HCT116 (cell line): ENCODE results near the gene KLRG1. TPM values are rescaled to one million over a fixed set of nuclear protein-coding genes. Genes with fewer than 3 reads are reported as not detected.

Experiments
- ATAC-seq: fragments of 200-7000 bp; cut with Tn5 transposase; 2 replicates; pipeline ENCODE4 v1.9.1; 2020; ENCODE audit warnings: mild to moderate bottlenecking, moderate library complexity
- BruUV-seq: library from RNA; stranded (reverse); fragments of 400-500 nt; replicated peaks from 2 replicates; lab custom pipeline; 2021; lab: Mats Ljungman, UMichigan
- CTCF ChIA-PET: fragments of 300-600 bp; sonication (Branson Sonifier 250); formaldehyde crosslinking; loops from one replicate; lab custom pipeline; 2021; ENCODE audit warnings: antibody characterized with exemption; lab: Charles Lee
- POLR2A ChIA-PET: fragments of 300-600, 350-600 bp; sonication (Branson Sonifier 250); formaldehyde crosslinking; loops from one replicate; lab custom pipeline; 2021; ENCODE audit warnings: antibody characterized with exemption; lab: Charles Lee
- RAD21 ChIA-PET, 2 experiments: fragments of 300-600 bp; sonication (Branson Sonifier 250); formaldehyde crosslinking; loops; one replicate each; lab custom pipeline; 2023; ENCODE audit warnings: low total read pairs in 2 of 2; ENCODE audit not compliant: uncharacterized antibody in 2 of 2, unreplicated experiment in 2 of 2, low non-redundant PET in 1 of 2; lab: Charles Lee
- DNase-seq: peaks from one replicate; pipeline ENCODE4 v3.0.0-alpha.2; 2010; ENCODE audit warnings: low read depth, low spot score
- H2AFZ ChIP-seq: fragments of 200-600 bp; shearing (Covaris generic), sonication (generic); 2 replicates; pipeline ENCODE4 v1.6.1; 2017; ENCODE audit warnings: low read depth, mixed run types, mixed read lengths, antibody characterized with exemption, low read length; ENCODE audit not compliant: poor library complexity, severe bottlenecking
- H3K27ac ChIP-seq: 2 replicates; pipeline ENCODE4 v1.5.1; 2012; ENCODE audit warnings: low read depth, low read length
- H3K27me3 ChIP-seq: fragments of 200-600 bp; sonication (generic); 2 replicates; pipeline ENCODE4 v1.6.1; 2016; ENCODE audit warnings: mixed run types, low read length, mixed read lengths; ENCODE audit not compliant: insufficient read depth
- H3K36me3 ChIP-seq, 2 experiments: fragments of 200-500 bp in 1 of 2; fragments of 200-600 bp in 1 of 2; sonication (Bioruptor generic) in 1 of 2; sonication (generic) in 1 of 2; 2 replicates each; pipeline versions ENCODE4 v1.5.1 to v1.6.1; 2014 to 2016; ENCODE audit warnings: low read length in 2 of 2, inconsistent platforms in 1 of 2, mixed read lengths in 1 of 2, mixed run types in 1 of 2; ENCODE audit not compliant: insufficient read depth in 2 of 2, control insufficient read depth in 1 of 2
- H3K4me1 ChIP-seq, 2 experiments: fragments of 200-600 bp in 1 of 2; sonication (generic) in 1 of 2; 2 replicates each; pipeline versions ENCODE4 v1.5.1 to v1.6.1; 2012 to 2017; ENCODE audit warnings: low read length in 2 of 2, inconsistent platforms in 1 of 2, mild to moderate bottlenecking in 1 of 2, mixed read lengths in 1 of 2, mixed run types in 1 of 2, moderate library complexity in 1 of 2; ENCODE audit not compliant: insufficient read depth in 2 of 2, control insufficient read depth in 1 of 2
- H3K4me2 ChIP-seq: fragments of 200-600 bp; sonication (generic); 2 replicates; pipeline ENCODE4 v1.6.1; 2017; ENCODE audit warnings: mixed run types, low read length, mixed read lengths
- H3K4me3 ChIP-seq, 2 experiments: fragments of 200-600 bp in 1 of 2; sonication (generic) in 1 of 2; replicated peaks in 1 of 2; 2 replicates each; pipeline ENCODE4 v1.5.1; 2011 to 2016; ENCODE audit warnings: low read length in 2 of 2, control low read depth in 1 of 2, low read depth in 1 of 2, mild to moderate bottlenecking in 1 of 2, mixed read lengths in 1 of 2, mixed run types in 1 of 2
- H3K79me2 ChIP-seq: fragments of 200-600 bp; sonication (generic); 2 replicates; pipeline ENCODE4 v1.6.1; 2017; ENCODE audit warnings: mild to moderate bottlenecking, mixed run types, low read length, moderate library complexity, mixed read lengths; ENCODE audit not compliant: insufficient read depth
- H3K9ac ChIP-seq: fragments of 200-600 bp; sonication (generic); 2 replicates; pipeline ENCODE4 v1.6.1; 2016; ENCODE audit warnings: low read length, mixed read lengths
- H3K9me2 ChIP-seq: fragments of 200-600 bp; sonication (generic), shearing (Covaris generic); 2 replicates; pipeline ENCODE4 v1.6.1; 2017; ENCODE audit warnings: mixed run types, mild to moderate bottlenecking, moderate library complexity; ENCODE audit not compliant: insufficient read depth
- H3K9me3 ChIP-seq, 2 experiments: fragments of 200-500 bp in 1 of 2; fragments of 200-600 bp in 1 of 2; sonication (Bioruptor generic) in 1 of 2; sonication (generic) in 1 of 2; 2 replicates each; pipeline ENCODE4 v1.6.1; 2014 to 2017; ENCODE audit warnings: low read length in 2 of 2, mixed read lengths in 2 of 2, inconsistent platforms in 1 of 2, low read depth in 1 of 2, mild to moderate bottlenecking in 1 of 2, mixed run types in 1 of 2, moderate library complexity in 1 of 2; ENCODE audit not compliant: control insufficient read depth in 1 of 2, insufficient read depth in 1 of 2
- H4K20me1 ChIP-seq: fragments of 200-600 bp; sonication (generic), shearing (Covaris generic); 2 replicates; pipeline ENCODE4 v1.6.1; 2017; ENCODE audit warnings: mixed run types, mild to moderate bottlenecking, moderate library complexity; ENCODE audit not compliant: insufficient read depth
- ATF3 ChIP-seq: IDR thresholded peaks from 2 replicates; pipeline ENCODE4 v1.6.1; 2012
- CBX3 ChIP-seq: IDR thresholded peaks from 2 replicates; pipeline ENCODE4 v1.6.1; 2012; ENCODE audit warnings: low read depth
- CEBPB ChIP-seq: IDR thresholded peaks from 2 replicates; pipeline ENCODE4 v1.6.1; 2012; ENCODE audit warnings: low read depth
- CTCF ChIP-seq, 3 experiments: fragments of 200-600 bp in 1 of 3; sonication (generic) in 1 of 3; IDR thresholded peaks in 2 of 3; conservative IDR thresholded peaks in 1 of 3; 2 replicates each; pipeline ENCODE4 v1.5.1; 2012 to 2017; ENCODE audit warnings: low read depth in 2 of 3, low read length in 2 of 3, antibody characterized with exemption in 1 of 3, borderline replicate concordance in 1 of 3, control low read depth in 1 of 3, mild to moderate bottlenecking in 1 of 3, mixed read lengths in 1 of 3, mixed run types in 1 of 3, moderate library complexity in 1 of 3; ENCODE audit not compliant: insufficient read depth in 1 of 3
- EGR1 ChIP-seq: IDR thresholded peaks from 2 replicates; pipeline ENCODE4 v1.6.1; 2012; ENCODE audit warnings: low read depth
- ELF1 ChIP-seq: IDR thresholded peaks from 2 replicates; pipeline ENCODE4 v1.6.1; 2012; ENCODE audit warnings: low read depth, borderline replicate concordance
- EZH2 ChIP-seq: fragments of 200-600 bp; sonication (generic); IDR thresholded peaks from 2 replicates; pipeline ENCODE4 v1.6.1; 2017; ENCODE audit warnings: antibody characterized with exemption, mixed run types
- EZH2phosphoT487 ChIP-seq: fragments of 200-600 bp; IDR thresholded peaks from 2 replicates; pipeline ENCODE4 v1.6.1; 2018; ENCODE audit warnings: antibody characterized with exemption, borderline replicate concordance
- POLR2A ChIP-seq: IDR thresholded peaks from 2 replicates; pipeline ENCODE4 v1.7.0; 2011; ENCODE audit warnings: borderline replicate concordance; ENCODE audit not compliant: insufficient read depth, insufficient read length; ENCODE audit errors: extremely low read depth
- POLR2AphosphoS5 ChIP-seq: IDR thresholded peaks from 2 replicates; pipeline ENCODE4 v1.6.1; 2011; ENCODE audit warnings: mild to moderate bottlenecking, low read depth, low read length, moderate library complexity
- RAD21 ChIP-seq: IDR thresholded peaks from 2 replicates; pipeline ENCODE4 v1.6.1; 2012; ENCODE audit warnings: low read depth, mild to moderate bottlenecking
- SIN3A ChIP-seq: IDR thresholded peaks from 2 replicates; pipeline ENCODE4 v1.6.1; 2012; ENCODE audit warnings: low read depth
- SP1 ChIP-seq: IDR thresholded peaks from 2 replicates; pipeline ENCODE4 v1.6.1; 2012; ENCODE audit warnings: low read depth
- TCF7L2 ChIP-seq: IDR thresholded peaks from 2 replicates; pipeline ENCODE4 v1.7.0; 2011; ENCODE audit warnings: borderline replicate concordance, inconsistent platforms; ENCODE audit not compliant: insufficient read depth, insufficient read length; ENCODE audit errors: extremely low read depth
- YY1 ChIP-seq: IDR thresholded peaks from 2 replicates; pipeline ENCODE4 v1.6.1; 2011; ENCODE audit warnings: low read length, low read depth, moderate library complexity, mild to moderate bottlenecking; ENCODE audit not compliant: insufficient replicate concordance; ENCODE audit errors: extremely low read depth
- ZFX ChIP-seq: fragments of 450-650 bp; IDR thresholded peaks from 2 replicates; pipeline ENCODE4 v1.6.1; 2017
- ZNF274 ChIP-seq: fragments of 200-500 bp; sonication (Bioruptor generic); IDR thresholded peaks from 2 replicates; pipeline ENCODE4 v1.6.1; 2014; ENCODE audit warnings: mild to moderate bottlenecking, low read depth, low read length, inconsistent platforms
- intact Hi-C: fragments of 100-400 bp; cut with micrococcal nuclease; formaldehyde crosslinking; loops from 2 replicates; pipeline ENCODE4 v1.10.0; 2022
- total RNA-seq: library from RNA; stranded (reverse); gene quantifications from one replicate; pipeline ENCODE4 v1.2.1, GENCODE V29; 2021; ENCODE audit not compliant: unreplicated experiment

Gene KLRG1
- total RNA-seq, 1 experiment from 2014 or later = 1.5 TPM

GRCh38 chr12:8950221-8950527, 39.2 kb upstream of the KLRG1 start:
- H3K4me2 ChIP-seq = peak overlapping the region; percentile 92
- intact Hi-C loops = loop anchor here (5.0 kb wide), 1 partner anchor 97 kb away; no protein-coding TSS in a partner anchor
- ATAC-seq (no peak), DNase-seq (no peak)
- no peaks in the 10 kb centered on the region; the same call in 1 of the 2 replicates for H4K20me1 ChIP-seq
- ChIA-PET POLR2A (interaction anchor here (1.0 kb wide), 1 partner anchor 100 kb away, joined by 5 read pairs; no protein-coding TSS in a partner anchor), CTCF (interaction anchor here (0.8 to 1.3 kb wide), 6 partner anchors 31 to 293 kb away, joined by 3 to 8 read pairs (median 4); no protein-coding TSS in a partner anchor), RAD21 (no interaction called here)
- peak overlapping the region; percentile 70 to 93 for H3K4me3 ChIP-seq
- H2AFZ ChIP-seq = peak overlapping the region; percentile 87
- H3K9me2 ChIP-seq = no peaks in the 10 kb centered on the region
- H3K79me2 ChIP-seq = peaks cover 45% of the 10 kb centered on the region
- peaks cover 0 to 3% of the 10 kb centered on the region in 2 experiments; a peak in 1 of 4 replicates for H3K9me3 ChIP-seq
- peaks cover 3 to 26% of the 10 kb centered on the region in 2 experiments; a peak in 3 of 4 replicates for H3K4me1 ChIP-seq
- H3K36me3 ChIP-seq = peaks cover 11 to 16% of the 10 kb centered on the region in 2 experiments; a peak in 3 of 4 replicates
- peak overlapping the region; percentile 88 for H3K9ac ChIP-seq
- peak overlapping the region; percentile 83 for H3K27ac ChIP-seq
- TF ChIP-seq POLR2AphosphoS5 = no peak
- no peak for TF ChIP-seq TCF7L2
- 0 out of 2 replicates have a peak, but pooled peaks have one; percentile 55 for TF ChIP-seq SIN3A
- TF ChIP-seq CBX3 = peak; percentile 43; the same call in 1 of the 2 replicates
- no peak for TF ChIP-seq EZH2phosphoT487
- BruUV-seq = TSS peak; percentile 77
- no peaks in the 10 kb centered on the region for H3K27me3 ChIP-seq

GRCh38 chr12:8950702-8951478, 38.5 kb upstream of the KLRG1 start:
- Histone ChIP-seq H3K27ac (peak overlapping the region; percentile 83), H3K9me2 (no peaks in the 10 kb centered on the region), H3K9ac (peak overlapping the region; percentile 88), H3K4me3 (peak overlapping the region; percentile 70 to 93), H4K20me1 (no peaks in the 10 kb centered on the region; the same call in 1 of the 2 replicates), H3K4me1 (peaks cover 3 to 26% of the 10 kb centered on the region in 2 experiments; a peak in 3 of 4 replicates), H3K9me3 (peaks cover 3% of the 10 kb centered on the region in 2 experiments; a peak in 2 of 4 replicates), H3K4me2 (peak overlapping the region; percentile 92), H2AFZ (no peak overlapping the region), H3K79me2 (peaks cover 40% of the 10 kb centered on the region), H3K36me3 (peaks cover 4 to 9% of the 10 kb centered on the region in 2 experiments; a peak in 2 of 4 replicates), H3K27me3 (no peaks in the 10 kb centered on the region)
- CTCF ChIA-PET = no interaction called here
- intact Hi-C loops = loop anchor here (5.0 kb wide), 1 partner anchor 96 kb away; no protein-coding TSS in a partner anchor
- POLR2A ChIA-PET = no interaction called here
- no peak for DNase-seq
- ATAC-seq = no peak
- RAD21 ChIA-PET = no interaction called here
- BruUV-seq = no TSS peak
- TF ChIP-seq CEBPB (no peak), SP1 (no peak), CBX3 (no peak), ZNF274 (no peak), EGR1 (no peak), ELF1 (no peak), RAD21 (no peak), YY1 (no peak), CTCF (IDR thresholded peaks at IDR 0.05 in 2 of 3, conservative IDR thresholded peaks at IDR 0.05 in 1 of 3; ENCODE audit: borderline replicate concordance in 1 of 3, insufficient read depth in 1 of 3, low read depth in 2 of 3, low read length in 2 of 3) (no peak), POLR2A (no peak), POLR2AphosphoS5 (no peak), ATF3 (no peak), ZFX (no peak), EZH2 (no peak), EZH2phosphoT487 (no peak)
